Measurements from ENCODE around the gene GLOD4.

DNA sequence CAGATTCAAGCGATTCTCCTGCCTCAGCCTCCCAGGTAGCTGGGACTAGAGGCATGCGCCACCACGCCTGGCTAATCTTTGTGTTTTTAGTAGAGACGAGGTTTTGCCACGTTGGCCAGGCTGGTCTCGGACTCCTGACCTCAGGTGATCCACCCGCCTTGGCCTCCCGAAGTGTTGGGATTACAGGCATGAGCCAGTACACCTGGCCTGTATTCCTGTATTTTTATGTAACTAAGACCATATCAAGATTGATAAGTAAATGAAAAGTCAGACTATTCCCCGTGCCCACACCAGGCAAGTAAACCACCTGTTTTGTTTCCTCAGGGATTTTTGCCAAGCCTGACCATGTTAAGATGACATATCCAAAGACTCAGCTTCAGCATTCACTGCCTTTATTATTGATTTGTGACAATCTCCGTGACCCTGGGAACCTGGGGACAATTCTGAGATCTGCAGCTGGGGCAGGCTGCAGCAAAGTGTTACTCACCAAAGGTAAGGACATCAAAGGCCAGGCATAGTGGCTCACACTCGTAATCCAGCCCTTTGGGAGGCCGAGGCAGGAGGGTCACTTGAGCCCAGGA is 5.7 kb upstream of the GLOD4 start:
- TF ChIP-seq POLR2A (IDR thresholded peaks at IDR 0.05): peak in 2 of 3 donors; percentile 85 to 89
- peak in 1 of 7 experiments; percentile 23 for TF ChIP-seq CTCF (IDR thresholded peaks at IDR 0.05)

All from body of pancreas (tissue), 4 donors.